Endothelial cell of umbilical vein (primary cell): ENCODE data around the gene OCEL1. TPM values are rescaled to one million over a fixed set of nuclear protein-coding genes. Genes with fewer than 3 reads are reported as not detected.

Experiments used
- BruUV-seq: library from RNA; stranded (reverse); fragments of 400-500 nt; replicated peaks from 2 replicates; lab custom pipeline; 2021; lab: Mats Ljungman, UMichigan
- CTCF ChIA-PET: fragments of 300-600, 350-600 bp; sonication (Branson Sonifier 250); formaldehyde crosslinking; loops from one replicate; lab custom pipeline; 2021; ENCODE audit warnings: antibody characterized with exemption, inconsistent platforms; lab: Charles Lee
- POLR2A ChIA-PET: fragments of 300-600, 350-600 bp; sonication (Branson Sonifier 250); formaldehyde crosslinking; loops from one replicate; lab custom pipeline; 2021; ENCODE audit warnings: antibody characterized with exemption, inconsistent platforms; lab: Charles Lee
- DNase-seq: peaks from one replicate; pipeline ENCODE4 v3.0.0-alpha.2; 2011; ENCODE audit warnings: low read depth, low spot score
- FAIRE-seq: peaks from 2 replicates; lab custom pipeline; 2011; peaks lifted over from hg19 to GRCh38; lab: Jason Lieb, UNC
- H2AFZ ChIP-seq: 2 replicates; pipeline ENCODE4 v1.6.0; 2012; ENCODE audit warnings: low read depth, low read length, control low read depth, inconsistent platforms
- H3K27ac ChIP-seq: 2 replicates; pipeline ENCODE4 v1.5.1; 2011; ENCODE audit warnings: low read depth, mild to moderate bottlenecking, control low read depth, low read length, moderate library complexity; ENCODE audit not compliant: insufficient read depth
- H3K27me3 ChIP-seq, 2 experiments: 2 replicates each; pipeline versions ENCODE4 v1.6.0 to v1.6.1; 2011; ENCODE audit warnings: low read length in 2 of 2, mixed read lengths in 1 of 2; ENCODE audit not compliant: control insufficient read depth in 2 of 2, insufficient read depth in 2 of 2
- H3K36me3 ChIP-seq, 2 experiments: 2 replicates in 1 of 2; 3 replicates in 1 of 2; pipeline ENCODE4 v1.5.1; 2011; ENCODE audit warnings: low read length in 2 of 2, mild to moderate bottlenecking in 1 of 2, moderate library complexity in 1 of 2; ENCODE audit not compliant: control insufficient read depth in 2 of 2, insufficient read depth in 2 of 2; ENCODE audit errors: extremely low read depth in 1 of 2
- H3K4me1 ChIP-seq: 3 replicates; pipeline ENCODE4 v1.5.1; 2011; ENCODE audit warnings: mild to moderate bottlenecking, low read length; ENCODE audit not compliant: control insufficient read depth, insufficient read depth; ENCODE audit errors: extremely low read depth
- H3K4me2 ChIP-seq: 2 replicates; pipeline ENCODE4 v1.6.1; 2011; ENCODE audit warnings: low read length, control low read depth, mixed read lengths; ENCODE audit not compliant: insufficient read depth
- H3K4me3 ChIP-seq, 3 experiments: fragments of 200-600 bp in 1 of 3; sonication (generic), shearing (Covaris generic) in 1 of 3; replicated peaks in 1 of 3; 2 replicates each; pipeline ENCODE4 v1.5.1; 2011 to 2016; ENCODE audit warnings: control low read depth in 3 of 3, low read length in 3 of 3, mild to moderate bottlenecking in 2 of 3, inconsistent platforms in 1 of 3, low read depth in 1 of 3, moderate library complexity in 1 of 3; ENCODE audit not compliant: insufficient read depth in 1 of 3
- H3K79me2 ChIP-seq: 2 replicates; pipeline ENCODE4 v1.6.0; 2012; ENCODE audit warnings: low read length, inconsistent platforms; ENCODE audit not compliant: control insufficient read depth, insufficient read depth
- H3K9ac ChIP-seq: replicated peaks from 2 replicates; pipeline ENCODE3; 2011; ENCODE audit warnings: low read length, control low read depth; ENCODE audit not compliant: insufficient read depth; ENCODE audit errors: extremely low read depth
- H3K9me1 ChIP-seq: replicated peaks from 3 replicates; pipeline ENCODE4 v1.6.0; 2011; ENCODE audit warnings: mild to moderate bottlenecking, low read length; ENCODE audit not compliant: control insufficient read depth, insufficient read depth; ENCODE audit errors: extremely low read depth
- H3K9me3 ChIP-seq: replicated peaks from 2 replicates; pipeline ENCODE4 v1.5.1; 2012; ENCODE audit warnings: low read length, inconsistent platforms; ENCODE audit not compliant: control insufficient read depth, insufficient read depth
- H4K20me1 ChIP-seq: replicated peaks from 2 replicates; pipeline ENCODE3; 2011; ENCODE audit warnings: mild to moderate bottlenecking, low read length; ENCODE audit not compliant: control insufficient read depth, insufficient read depth; ENCODE audit errors: extremely low read depth
- EZH2 ChIP-seq: IDR thresholded peaks from 2 replicates; pipeline ENCODE4 v1.6.1; 2012; ENCODE audit warnings: borderline replicate concordance, low read depth, mild to moderate bottlenecking, moderate library complexity, low read length, inconsistent platforms; ENCODE audit not compliant: severe bottlenecking
- FOS ChIP-seq: IDR thresholded peaks from 2 replicates; pipeline ENCODE4 v1.6.1; 2011; ENCODE audit warnings: mild to moderate bottlenecking, low read length, moderate library complexity, borderline replicate concordance; ENCODE audit not compliant: insufficient read depth
- GATA2 ChIP-seq: IDR thresholded peaks from 2 replicates; pipeline ENCODE4 v1.7.0; 2011; ENCODE audit warnings: low read depth, mild to moderate bottlenecking, moderate library complexity, mixed read lengths, low read length; ENCODE audit not compliant: insufficient read length, insufficient read depth
- JUN ChIP-seq: IDR thresholded peaks from 2 replicates; pipeline ENCODE4 v1.6.1; 2011; ENCODE audit warnings: borderline replicate concordance, low read depth; ENCODE audit not compliant: insufficient read length, insufficient read depth
- MYC ChIP-seq: IDR thresholded peaks from one replicate; pipeline ENCODE4 v1.6.1; 2011; ENCODE audit warnings: mild to moderate bottlenecking, low read depth, low read length
- POLR2A ChIP-seq: IDR thresholded peaks from 2 replicates; pipeline ENCODE4 v1.6.1; 2012; ENCODE audit warnings: low read depth, mild to moderate bottlenecking, control low read depth, low read length
- POLR2AphosphoS5 ChIP-seq: IDR thresholded peaks from 2 replicates; pipeline ENCODE4 v1.6.1; 2012; ENCODE audit warnings: low read depth, mild to moderate bottlenecking, control low read depth, low read length, moderate library complexity; ENCODE audit not compliant: insufficient read depth
- dilution Hi-C: fragments of 300-500 bp; cut with MboI; formaldehyde crosslinking; loops from one replicate; pipeline ENCODE4 v1.15.0; 2019; ENCODE audit warnings: low sequenced_read_pairs; ENCODE audit not compliant: extremely low pct_ligation_motif_present
- intact Hi-C: fragments of 100-400 bp; cut with micrococcal nuclease; formaldehyde crosslinking; loops from one replicate; pipeline ENCODE4 v1.10.0; 2022
- polyA plus RNA-seq, 4 experiments: library from polyadenylated mRNA; depleted of rRNA in 3 of 4; stranded (reverse) in 3 of 4; unstranded in 1 of 4; fragments of >200 nt; gene quantifications; 2 replicates each; pipeline versions ENCODE4 v1.2.1 to v1.2.3, GENCODE V29; 2011 to 2012; ENCODE audit warnings: missing spikeins in 1 of 4
- total RNA-seq: library from RNA; stranded (reverse); gene quantifications from 2 replicates; pipeline ENCODE4 v1.2.3, GENCODE V29; 2021
- TF ChIP-seq, protein P1 (sequence below): IDR thresholded peaks from 2 replicates; pipeline ENCODE4 v1.6.1; 2011; ENCODE audit not compliant: insufficient read depth, insufficient read length
- TF ChIP-seq, protein P2 (sequence below), 2 donors: IDR thresholded peaks; 1 replicate in 1 of 2; 2 replicates in 1 of 2; pipeline ENCODE4 v1.5.1; 2011; ENCODE audit warnings: low read length in 2 of 2, mild to moderate bottlenecking in 2 of 2, moderate library complexity in 2 of 2, control low read depth in 1 of 2, inconsistent platforms in 1 of 2, low read depth in 1 of 2; ENCODE audit not compliant: insufficient read depth in 1 of 2; ENCODE audit errors: extremely low read depth in 1 of 2

Gene OCEL1
- total and polyA plus RNA-seq, 2 donors (not counting 3 experiments of a cell fraction or from before 2014, with no cell fraction given), result 7.4 to 13.0 TPM

DNA sequence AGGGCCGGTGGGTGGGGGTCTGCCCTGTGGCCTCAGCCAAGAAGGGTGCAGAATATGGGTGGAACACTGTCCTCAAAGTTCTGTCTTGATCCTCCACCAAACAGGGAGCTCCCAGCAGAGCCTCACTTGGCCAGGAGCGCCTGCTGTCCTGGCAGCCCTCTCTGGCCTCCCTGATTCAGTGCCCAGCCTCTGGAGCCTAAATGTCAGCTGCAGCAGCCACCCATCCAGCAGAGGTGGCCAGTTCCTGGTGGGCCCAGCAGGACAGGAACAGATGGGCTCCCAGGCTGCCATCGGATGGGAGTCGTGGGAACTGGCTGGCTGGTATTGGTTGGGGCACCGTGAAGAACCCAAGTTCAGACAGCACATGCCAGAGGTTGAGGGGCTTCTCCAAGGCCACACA, 12.7 kb upstream of the OCEL1 start:
- H3K79me2 ChIP-seq, result no peaks in the 10 kb centered on the region
- ChIA-PET CTCF (no interaction called here), POLR2A (no interaction called here)
- no peak overlapping the region for H3K27ac ChIP-seq
- H3K27me3 ChIP-seq, result no peaks in the 10 kb centered on the region
- intact Hi-C loops, result no loop called here
- peaks cover 0 to 25% of the 10 kb centered on the region in 2 experiments for H3K36me3 ChIP-seq
- H3K4me3 ChIP-seq, result no peak overlapping the region
- DNase-seq (no peak), FAIRE-seq (no peak)
- H2AFZ ChIP-seq, result no peak overlapping the region
- no peaks in the 10 kb centered on the region for H3K9me3 ChIP-seq
- no peak overlapping the region for H3K4me2 ChIP-seq
- no peaks in the 10 kb centered on the region for H3K9me1 ChIP-seq
- dilution Hi-C loops, result no loop called here
- TF ChIP-seq POLR2AphosphoS5 (no peak), JUN (no peak), EZH2 (no peak), POLR2A (no peak), MYC (no peak), FOS (no peak), GATA2 (no peak)
- TF ChIP-seq, protein P1, sequence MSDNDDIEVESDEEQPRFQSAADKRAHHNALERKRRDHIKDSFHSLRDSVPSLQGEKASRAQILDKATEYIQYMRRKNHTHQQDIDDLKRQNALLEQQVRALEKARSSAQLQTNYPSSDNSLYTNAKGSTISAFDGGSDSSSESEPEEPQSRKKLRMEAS, result no peak
- TF ChIP-seq, protein P2, sequence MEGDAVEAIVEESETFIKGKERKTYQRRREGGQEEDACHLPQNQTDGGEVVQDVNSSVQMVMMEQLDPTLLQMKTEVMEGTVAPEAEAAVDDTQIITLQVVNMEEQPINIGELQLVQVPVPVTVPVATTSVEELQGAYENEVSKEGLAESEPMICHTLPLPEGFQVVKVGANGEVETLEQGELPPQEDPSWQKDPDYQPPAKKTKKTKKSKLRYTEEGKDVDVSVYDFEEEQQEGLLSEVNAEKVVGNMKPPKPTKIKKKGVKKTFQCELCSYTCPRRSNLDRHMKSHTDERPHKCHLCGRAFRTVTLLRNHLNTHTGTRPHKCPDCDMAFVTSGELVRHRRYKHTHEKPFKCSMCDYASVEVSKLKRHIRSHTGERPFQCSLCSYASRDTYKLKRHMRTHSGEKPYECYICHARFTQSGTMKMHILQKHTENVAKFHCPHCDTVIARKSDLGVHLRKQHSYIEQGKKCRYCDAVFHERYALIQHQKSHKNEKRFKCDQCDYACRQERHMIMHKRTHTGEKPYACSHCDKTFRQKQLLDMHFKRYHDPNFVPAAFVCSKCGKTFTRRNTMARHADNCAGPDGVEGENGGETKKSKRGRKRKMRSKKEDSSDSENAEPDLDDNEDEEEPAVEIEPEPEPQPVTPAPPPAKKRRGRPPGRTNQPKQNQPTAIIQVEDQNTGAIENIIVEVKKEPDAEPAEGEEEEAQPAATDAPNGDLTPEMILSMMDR (IDR thresholded peaks at IDR 0.05; ENCODE audit: extremely low read depth in 1 of 2, insufficient read depth in 1 of 2, low read depth in 1 of 2, low read length in 2 of 2), result no peak
- no peaks in the 10 kb centered on the region for H4K20me1 ChIP-seq
- peaks cover 13% of the 10 kb centered on the region for H3K4me1 ChIP-seq
- no peak overlapping the region for H3K9ac ChIP-seq
- no TSS peak for BruUV-seq
